Dendritic cell treated with granulocyte-macrophage colony-stimulating factor and Interleukin-4, amounts not matched to agents 40 ng/mL and 50 ng/mL, for 4 days (primary cell): ENCODE measurements around the gene FHL3.
A peak's percentile ranks its signal among the peaks of the same experiment; 100 is the strongest.

ENCODE experiments used
- H3K27ac Mint-ChIP-seq: one replicate; pipeline ENCODE4 v1.8.0; 2022; ENCODE audit warnings: mild to moderate bottlenecking, mixed read lengths
- H3K27me3 Mint-ChIP-seq: one replicate; pipeline ENCODE4 v1.8.0; 2022; ENCODE audit warnings: mild to moderate bottlenecking, mixed read lengths
- H3K36me3 Mint-ChIP-seq: one replicate; pipeline ENCODE4 v1.8.0; 2022; ENCODE audit warnings: low read depth, mixed read lengths
- H3K4me1 Mint-ChIP-seq: one replicate; pipeline ENCODE4 v1.8.0; 2022; ENCODE audit warnings: low read depth, mixed read lengths
- H3K4me3 Mint-ChIP-seq: one replicate; pipeline ENCODE4 v1.8.0; 2022; ENCODE audit warnings: mild to moderate bottlenecking, moderate library complexity, mixed read lengths
- H3K9me3 Mint-ChIP-seq: one replicate; pipeline ENCODE4 v1.8.0; 2022; ENCODE audit warnings: mixed read lengths
- intact Hi-C: fragments of 100-400 bp; cut with micrococcal nuclease; formaldehyde crosslinking; loops from one replicate; pipeline ENCODE4 v1.15.0; 2022

FHL3 gene

GRCh38 chr1:38028105-38028591 lies 22.8 kb upstream of the FHL3 start:
- Mint-ChIP-seq H3K27me3 (peaks cover 17% of the 10 kb centered on the region), H3K36me3 (peaks cover 41% of the 10 kb centered on the region), H3K27ac (peak overlapping the region; percentile 55), H3K4me1 (peaks cover 42% of the 10 kb centered on the region), H3K9me3 (no peaks in the 10 kb centered on the region), H3K4me3 (no peak overlapping the region)
- intact Hi-C loops: loop anchor here (5.0 kb wide), 1 partner anchor 809 kb away; no protein-coding TSS in a partner anchor

- Mint-ChIP-seq H3K27me3 (peaks cover 17% of the 10 kb centered on the region), H3K4me3 (no peak overlapping the region), H3K4me1 (peaks cover 42% of the 10 kb centered on the region), H3K27ac (no peak overlapping the region), H3K36me3 (peaks cover 48% of the 10 kb centered on the region), H3K9me3 (no peaks in the 10 kb centered on the region)
- intact Hi-C loops: loop anchor here (5.0 kb wide), 1 partner anchor 810 kb away; no protein-coding TSS in a partner anchor
Measured at GRCh38 chr1:38027201-38028104, 22.1 kb upstream of the FHL3 start.

DNA sequence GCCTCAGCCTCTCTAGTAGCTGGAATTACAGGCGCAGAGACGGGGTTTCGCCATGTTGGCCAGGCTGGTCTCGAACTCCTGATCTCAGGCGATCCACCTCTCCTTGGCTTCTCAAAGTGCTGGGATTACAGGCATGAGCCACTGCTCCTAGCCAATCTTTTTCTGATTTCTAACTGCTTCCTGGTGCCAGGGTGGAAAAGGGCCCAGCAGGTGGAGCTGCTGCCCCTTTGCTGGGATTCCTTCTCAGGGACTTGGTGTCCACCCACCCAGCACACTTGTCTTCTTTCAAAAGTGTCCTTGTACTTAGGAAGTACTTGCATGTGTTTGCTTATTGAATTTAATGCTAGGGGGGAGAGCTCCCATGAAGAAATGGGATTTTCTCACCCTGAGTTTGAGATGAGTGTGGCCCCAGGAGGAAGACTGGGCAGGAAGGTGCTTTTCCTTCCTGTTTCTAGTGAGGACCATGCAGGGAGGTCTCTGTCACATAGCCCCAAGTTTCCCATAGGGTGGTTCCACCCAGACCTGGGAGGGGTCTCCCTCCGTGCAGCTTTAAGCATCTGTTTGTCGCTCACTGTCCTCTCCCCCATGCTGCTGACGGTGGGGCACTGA lies 21.4 kb upstream of the FHL3 start:
- intact Hi-C loops: loop anchor here (5.0 kb wide), 1 partner anchor 811 kb away; no protein-coding TSS in a partner anchor
- Mint-ChIP-seq H3K4me3 (no peak overlapping the region), H3K27me3 (peaks cover 14% of the 10 kb centered on the region), H3K36me3 (peaks cover 56% of the 10 kb centered on the region), H3K27ac (no peak overlapping the region), H3K9me3 (no peaks in the 10 kb centered on the region), H3K4me1 (peaks cover 41% of the 10 kb centered on the region)

DNA sequence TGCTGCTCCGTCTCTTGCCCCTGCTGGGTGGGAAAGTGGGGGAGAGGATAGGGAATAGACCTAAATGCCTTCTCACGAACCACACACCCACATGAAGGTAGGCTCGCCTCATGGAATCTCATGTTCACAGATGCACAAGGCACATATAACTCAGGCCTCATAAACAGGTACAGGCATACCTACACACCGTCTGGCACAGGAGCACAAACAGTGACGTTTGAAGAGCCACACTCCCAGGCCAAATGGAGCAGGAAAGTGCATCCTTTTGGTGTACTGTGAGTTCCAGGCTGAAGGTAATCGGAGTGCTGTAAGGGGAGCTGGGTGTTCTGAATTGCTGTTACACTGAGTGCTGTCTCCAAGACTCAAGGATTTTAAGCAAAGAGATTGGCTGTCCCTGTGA lies 20.4 kb upstream of the FHL3 start:
- Mint-ChIP-seq H3K4me3 (no peak overlapping the region), H3K4me1 (peaks cover 30% of the 10 kb centered on the region), H3K9me3 (no peaks in the 10 kb centered on the region), H3K36me3 (peaks cover 66% of the 10 kb centered on the region), H3K27me3 (peaks cover 4% of the 10 kb centered on the region), H3K27ac (no peak overlapping the region)
- intact Hi-C loops: loop anchor here (5.0 kb wide), 1 partner anchor 812 kb away; no protein-coding TSS in a partner anchor

DNA sequence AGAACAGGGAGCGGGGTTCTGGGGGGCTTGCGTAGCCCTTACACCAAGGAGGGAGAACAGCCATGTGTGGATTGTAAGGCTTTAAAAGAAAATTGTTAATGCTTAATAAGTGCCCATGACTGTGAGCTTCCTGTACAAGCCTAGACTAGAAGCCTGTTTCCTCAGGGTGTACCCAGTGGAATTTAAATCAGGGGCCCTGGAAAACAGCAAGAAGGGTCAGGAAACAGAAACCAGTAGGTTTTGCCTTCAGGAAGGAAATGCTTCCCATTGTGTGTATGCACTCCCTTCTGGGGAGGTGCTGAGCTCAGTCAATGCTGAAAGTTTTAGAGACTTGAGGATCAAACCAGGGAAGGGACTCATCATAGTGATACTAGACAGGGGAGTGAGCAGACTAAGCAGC lies 19.9 kb upstream of the FHL3 start:
- H3K36me3 Mint-ChIP-seq: peaks cover 70% of the 10 kb centered on the region
- intact Hi-C loops: loop anchor here (5.0 kb wide), 1 partner anchor 812 kb away; no protein-coding TSS in a partner anchor
- peaks cover 26% of the 10 kb centered on the region for H3K4me1 Mint-ChIP-seq
- H3K4me3 Mint-ChIP-seq: no peak overlapping the region
- H3K27ac Mint-ChIP-seq: no peak overlapping the region
- H3K9me3 Mint-ChIP-seq: no peaks in the 10 kb centered on the region
- no peaks in the 10 kb centered on the region for H3K27me3 Mint-ChIP-seq

- H3K27ac Mint-ChIP-seq: no peak overlapping the region
- intact Hi-C loops: no loop called here
- no peaks in the 10 kb centered on the region for H3K9me3 Mint-ChIP-seq
- H3K36me3 Mint-ChIP-seq: peaks cover 94% of the 10 kb centered on the region
- no peaks in the 10 kb centered on the region for H3K27me3 Mint-ChIP-seq
- no peak overlapping the region for H3K4me3 Mint-ChIP-seq
- H3K4me1 Mint-ChIP-seq: peaks cover 8% of the 10 kb centered on the region
Measured at GRCh38 chr1:38022810-38023209, 17.5 kb upstream of the FHL3 start.

DNA sequence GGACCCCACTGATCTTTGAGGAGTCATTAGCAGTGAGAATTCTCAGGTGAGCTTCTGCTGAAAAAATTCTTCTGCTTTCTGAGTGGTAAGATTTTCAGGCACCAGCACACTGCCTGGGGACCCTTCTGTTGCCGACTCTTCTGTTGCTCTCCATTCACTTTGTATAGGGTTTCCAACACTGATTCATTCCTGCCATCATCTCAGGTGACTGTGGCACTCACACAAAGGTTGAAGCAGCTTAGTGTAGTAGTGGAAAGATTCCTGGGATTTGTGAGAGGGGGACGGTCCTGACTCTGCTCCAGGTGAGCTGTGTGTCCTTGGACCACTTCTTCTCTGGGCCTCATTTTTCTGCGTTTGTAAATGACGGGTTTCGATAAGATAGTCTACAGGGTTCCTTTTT lies 16.7 kb upstream of the FHL3 start:
- intact Hi-C loops: no loop called here
- no peak overlapping the region for H3K27ac Mint-ChIP-seq
- no peak overlapping the region for H3K4me3 Mint-ChIP-seq
- no peaks in the 10 kb centered on the region for H3K9me3 Mint-ChIP-seq
- no peaks in the 10 kb centered on the region for H3K27me3 Mint-ChIP-seq
- peaks cover 8% of the 10 kb centered on the region for H3K4me1 Mint-ChIP-seq
- peaks cover 98% of the 10 kb centered on the region for H3K36me3 Mint-ChIP-seq

GRCh38 chr1:38020396-38020795 lies 15.1 kb upstream of the FHL3 start:
- Mint-ChIP-seq H3K27ac (no peak overlapping the region), H3K4me1 (peaks cover 5% of the 10 kb centered on the region), H3K4me3 (no peak overlapping the region), H3K36me3 (peaks cover 95% of the 10 kb centered on the region), H3K9me3 (no peaks in the 10 kb centered on the region), H3K27me3 (no peaks in the 10 kb centered on the region)
- intact Hi-C loops: no loop called here

- peaks cover 14% of the 10 kb centered on the region for H3K4me1 Mint-ChIP-seq
- H3K27ac Mint-ChIP-seq: no peak overlapping the region
- H3K9me3 Mint-ChIP-seq: no peaks in the 10 kb centered on the region
- no peak overlapping the region for H3K4me3 Mint-ChIP-seq
- peaks cover 89% of the 10 kb centered on the region for H3K36me3 Mint-ChIP-seq
- H3K27me3 Mint-ChIP-seq: no peaks in the 10 kb centered on the region
- intact Hi-C loops: loop anchor here (2.0 to 10.0 kb wide), 2 partner anchors 28 to 324 kb away; partner anchors contain the start of genes CDCA8 and SF3A3
Measured at GRCh38 chr1:38018864-38019343, 13.6 kb upstream of the FHL3 start.

- H3K27ac Mint-ChIP-seq: peak overlapping the region; percentile 42
- peaks cover 26% of the 10 kb centered on the region for H3K4me1 Mint-ChIP-seq
- no peaks in the 10 kb centered on the region for H3K27me3 Mint-ChIP-seq
- intact Hi-C loops: loop anchor here (10.0 kb wide), 1 partner anchor 321 kb away; the partner anchor contains the start of gene CDCA8
- H3K9me3 Mint-ChIP-seq: no peaks in the 10 kb centered on the region
- H3K36me3 Mint-ChIP-seq: peaks cover 75% of the 10 kb centered on the region
- H3K4me3 Mint-ChIP-seq: no peak overlapping the region
Measured at GRCh38 chr1:38015978-38016725, 10.8 kb upstream of the FHL3 start.

DNA sequence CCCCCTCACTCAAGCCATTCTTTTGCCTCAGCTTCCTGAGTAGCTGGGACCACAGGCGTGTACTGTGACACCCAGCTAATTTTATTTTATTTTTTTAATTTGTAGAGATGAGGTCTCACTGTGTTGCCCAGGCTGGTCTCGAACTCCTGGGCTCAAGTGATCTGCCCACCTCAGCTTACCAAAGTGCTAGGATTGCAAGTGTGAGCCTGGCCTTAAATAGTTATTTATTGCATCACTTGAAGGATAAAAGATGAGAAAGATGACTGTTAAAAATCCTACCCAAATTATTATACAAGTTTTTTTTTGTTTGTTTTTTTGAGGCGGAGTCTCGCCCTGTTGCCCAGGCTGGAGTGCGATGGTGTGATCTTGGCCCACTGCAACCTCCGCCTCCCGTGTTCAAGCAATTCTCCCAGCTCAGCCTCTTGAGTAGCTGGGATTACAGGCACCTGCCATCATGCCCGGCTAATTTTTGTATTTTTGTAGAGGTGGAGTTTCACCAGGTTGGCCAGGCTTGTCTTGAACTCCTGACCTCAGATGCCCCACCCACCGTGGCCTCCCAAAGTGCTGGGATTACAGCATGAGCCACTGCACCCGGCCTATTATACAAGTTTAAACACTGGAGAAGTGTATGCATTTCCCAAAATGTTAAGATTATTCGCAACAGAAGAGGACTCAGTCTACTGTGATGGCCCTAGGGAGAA lies 9.6 kb upstream of the FHL3 start:
- no peak overlapping the region for H3K27ac Mint-ChIP-seq
- peaks cover 63% of the 10 kb centered on the region for H3K36me3 Mint-ChIP-seq
- peaks cover 31% of the 10 kb centered on the region for H3K4me1 Mint-ChIP-seq
- no peaks in the 10 kb centered on the region for H3K9me3 Mint-ChIP-seq
- no peak overlapping the region for H3K4me3 Mint-ChIP-seq
- intact Hi-C loops: loop anchor here (10.0 kb wide), 1 partner anchor 320 kb away; the partner anchor contains the start of gene CDCA8
- no peaks in the 10 kb centered on the region for H3K27me3 Mint-ChIP-seq

DNA sequence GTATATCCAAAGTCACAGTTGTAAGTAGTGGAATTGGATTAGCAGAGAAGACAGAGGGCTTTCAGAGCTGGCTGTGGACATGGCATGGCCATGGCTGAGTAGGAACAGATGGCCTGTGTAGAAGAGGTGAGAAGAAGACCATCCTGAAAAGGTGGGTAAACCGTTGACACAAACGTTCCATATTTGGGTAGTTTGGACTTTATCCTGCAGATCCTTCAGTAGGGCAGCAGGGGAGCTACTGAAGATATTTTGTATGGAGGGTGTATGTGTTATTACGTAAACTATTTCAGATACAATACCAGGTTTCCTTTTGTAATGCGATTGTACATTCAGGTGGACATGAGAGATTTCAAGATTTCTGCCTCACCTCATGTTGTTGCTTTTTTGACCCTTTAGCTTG lies 8.9 kb upstream of the FHL3 start:
- intact Hi-C loops: loop anchor here (10.0 kb wide), 1 partner anchor 319 kb away; the partner anchor contains the start of gene CDCA8
- H3K4me1 Mint-ChIP-seq: peaks cover 38% of the 10 kb centered on the region
- H3K27me3 Mint-ChIP-seq: no peaks in the 10 kb centered on the region
- H3K27ac Mint-ChIP-seq: peak overlapping the region; percentile 95
- H3K9me3 Mint-ChIP-seq: no peaks in the 10 kb centered on the region
- H3K4me3 Mint-ChIP-seq: no peak overlapping the region
- H3K36me3 Mint-ChIP-seq: peaks cover 56% of the 10 kb centered on the region

GRCh38 chr1:38013227-38013622 lies 7.9 kb upstream of the FHL3 start:
- Mint-ChIP-seq H3K4me3 (peak overlapping the region; percentile 98), H3K4me1 (peaks cover 43% of the 10 kb centered on the region), H3K27me3 (no peaks in the 10 kb centered on the region), H3K27ac (peak overlapping the region; percentile 95), H3K9me3 (no peaks in the 10 kb centered on the region), H3K36me3 (peaks cover 46% of the 10 kb centered on the region)
- intact Hi-C loops: loop anchor here (10.0 kb wide), 1 partner anchor 318 kb away; the partner anchor contains the start of gene CDCA8
